ENCODE data around the gene CALCA.

Gene CALCA

GRCh38 chr11:14972581-14973495, 687 bp upstream of the CALCA start:
- ChIA-PET POLR2A (ENCODE audit: low non-redundant PET) (no interaction called here), CTCF (no interaction called here)
- no peak for TF ChIP-seq CTCF (conservative IDR thresholded peaks at IDR 0.05; ENCODE audit: low read depth)
- no peak overlapping the region for H3K27ac ChIP-seq
- DNase-seq (ENCODE audit: low spot score): no peak

- CTCF ChIA-PET: interaction anchor here (0.7 kb wide), 1 partner anchor 739 kb away, joined by 3 read pairs; no protein-coding TSS in a partner anchor
- POLR2A ChIA-PET (ENCODE audit: low non-redundant PET): no interaction called here
- no peak overlapping the region for H3K27ac ChIP-seq
- DNase-seq (ENCODE audit: low spot score): no peak
- no peak for TF ChIP-seq CTCF (conservative IDR thresholded peaks at IDR 0.05; ENCODE audit: low read depth)
Measured at GRCh38 chr11:14969901-14970323, 2.2 kb downstream of the CALCA start.

GRCh38 chr11:14967581-14968243, 4.4 kb downstream of the CALCA start:
- DNase-seq (ENCODE audit: low spot score): no peak
- no peak for TF ChIP-seq CTCF (conservative IDR thresholded peaks at IDR 0.05; ENCODE audit: low read depth)
- H3K27ac ChIP-seq: no peak overlapping the region
- ChIA-PET CTCF (interaction anchor here (0.6 kb wide), 2 partner anchors 264 to 909 kb away, joined by 5 to 6 read pairs; no protein-coding TSS in a partner anchor), POLR2A (ENCODE audit: low non-redundant PET) (no interaction called here)

GRCh38 chr11:14956111-14956510, 16.0 kb downstream of the CALCA start:
- no peak for DNase-seq (ENCODE audit: low spot score)
- TF ChIP-seq CTCF (conservative IDR thresholded peaks at IDR 0.05; ENCODE audit: low read depth): no peak
- CTCF ChIA-PET: no interaction called here
- H3K27ac ChIP-seq: no peak overlapping the region
- POLR2A ChIA-PET (ENCODE audit: low non-redundant PET): no interaction called here

GRCh38 chr11:14954581-14954980, 17.6 kb downstream of the CALCA start:
- H3K27ac ChIP-seq: no peak overlapping the region
- CTCF ChIA-PET: no interaction called here
- POLR2A ChIA-PET (ENCODE audit: low non-redundant PET): no interaction called here
- no peak for TF ChIP-seq CTCF (conservative IDR thresholded peaks at IDR 0.05; ENCODE audit: low read depth)
- no peak for DNase-seq (ENCODE audit: low spot score)

- POLR2A ChIA-PET (ENCODE audit: low non-redundant PET): no interaction called here
- no peak for TF ChIP-seq CTCF (conservative IDR thresholded peaks at IDR 0.05; ENCODE audit: low read depth)
- CTCF ChIA-PET: interaction anchor here (0.7 kb wide), 1 partner anchor 46 kb away, joined by 5 read pairs; no protein-coding TSS in a partner anchor
- no peak for DNase-seq (ENCODE audit: low spot score)
- H3K27ac ChIP-seq: no peak overlapping the region
Measured at GRCh38 chr11:14953904-14954303, 18.2 kb downstream of the CALCA start.
